IMR-90 (cell line): Measurements from ENCODE around the gene EMC1. TPM values are rescaled to one million over a fixed set of nuclear protein-coding genes. Genes with fewer than 3 reads are reported as not detected.
"Not testable (repeated sequence)": the region's sequence is repeated elsewhere in the genome, so short reads cannot be mapped to it uniquely, and the experiment has no call there.

ENCODE experiments used
- ATAC-seq: fragments of 200-7000 bp; cut with Tn5 transposase; 2 replicates; pipeline ENCODE4 v1.9.1; 2020; ENCODE audit warnings: low read depth, mild to moderate bottlenecking, moderate library complexity
- BruUV-seq: library from RNA; stranded (reverse); fragments of 400-500 nt; replicated peaks from 2 replicates; lab custom pipeline; 2021; lab: Mats Ljungman, UMichigan
- CTCF ChIA-PET: fragments of 300-600 bp; formaldehyde crosslinking; extraction: SDS; loops from one replicate; lab custom pipeline; 2021; ENCODE audit warnings: antibody characterized with exemption; lab: Yijun Ruan, JAX
- POLR2A ChIA-PET: fragments of 300-600 bp; sonication (Branson Sonifier 250); formaldehyde crosslinking; loops from one replicate; lab custom pipeline; 2022; ENCODE audit warnings: antibody characterized with exemption; ENCODE audit not compliant: unreplicated experiment; lab: Charles Lee
- DNase-seq: peaks from one replicate; pipeline ENCODE4 v3.0.0; 2013
- H2AFZ ChIP-seq: replicated peaks from 2 replicates; pipeline ENCODE3; 2013; ENCODE audit warnings: low read length, mild to moderate bottlenecking; ENCODE audit not compliant: poor library complexity
- H2AK5ac ChIP-seq: 2 replicates; pipeline ENCODE4 v1.6.1; 2013; ENCODE audit warnings: low read depth, low read length, inconsistent platforms
- H2AK9ac ChIP-seq: replicated peaks from 2 replicates; pipeline ENCODE3; 2013; ENCODE audit warnings: mild to moderate bottlenecking, low read depth, low read length, moderate library complexity; ENCODE audit not compliant: poor library complexity
- H2BK120ac ChIP-seq: 2 replicates; pipeline ENCODE4 v1.6.1; 2013; ENCODE audit warnings: low read depth, low read length, inconsistent platforms
- H2BK15ac ChIP-seq: 3 replicates; pipeline ENCODE4 v1.6.1; 2013; ENCODE audit warnings: low read depth, low read length, inconsistent platforms
- H2BK20ac ChIP-seq: 2 replicates; pipeline ENCODE4 v1.6.1; 2013; ENCODE audit warnings: low read depth, mild to moderate bottlenecking, inconsistent platforms, low read length, moderate library complexity
- H2BK5ac ChIP-seq: 2 replicates; pipeline ENCODE4 v1.6.1; 2013; ENCODE audit warnings: mild to moderate bottlenecking, low read depth, low read length, inconsistent platforms; ENCODE audit not compliant: poor library complexity, severe bottlenecking
- H3K14ac ChIP-seq: replicated peaks from 2 replicates; pipeline ENCODE4 v1.6.1; 2013; ENCODE audit warnings: low read depth, low read length, inconsistent platforms
- H3K18ac ChIP-seq: 2 replicates; pipeline ENCODE4 v1.6.1; 2013; ENCODE audit warnings: low read depth, low read length, control low read depth
- H3K23ac ChIP-seq: 2 replicates; pipeline ENCODE4 v1.6.1; 2013; ENCODE audit warnings: low read depth, low read length, inconsistent platforms
- H3K27ac ChIP-seq: 2 replicates; pipeline ENCODE4 v1.5.1; 2013; ENCODE audit warnings: mild to moderate bottlenecking, control low read depth, low read length; ENCODE audit not compliant: insufficient read depth
- H3K27me3 ChIP-seq: 2 replicates; pipeline ENCODE4 v1.6.1; 2013; ENCODE audit warnings: low read length; ENCODE audit not compliant: control insufficient read depth, insufficient read depth
- H3K36me3 ChIP-seq: 2 replicates; pipeline ENCODE4 v1.6.1; 2013; ENCODE audit warnings: low read length, mixed read lengths; ENCODE audit not compliant: control insufficient read depth, insufficient read depth
- H3K4ac ChIP-seq: 2 replicates; pipeline ENCODE4 v1.6.1; 2013; ENCODE audit warnings: low read depth, low read length, inconsistent platforms
- H3K4me1 ChIP-seq: 2 replicates; pipeline ENCODE4 v1.6.1; 2013; ENCODE audit warnings: low read length, mixed read lengths; ENCODE audit not compliant: control insufficient read depth, insufficient read depth
- H3K4me2 ChIP-seq: 2 replicates; pipeline ENCODE4 v1.6.1; 2013; ENCODE audit warnings: low read depth, mild to moderate bottlenecking, control low read depth, low read length, moderate library complexity
- H3K4me3 ChIP-seq: 2 replicates; pipeline ENCODE4 v1.5.1; 2013; ENCODE audit warnings: low read depth, mild to moderate bottlenecking, control low read depth, low read length, moderate library complexity; ENCODE audit not compliant: insufficient read depth
- H3K56ac ChIP-seq: 2 replicates; pipeline ENCODE4 v1.6.1; 2013; ENCODE audit warnings: low read length, inconsistent platforms; ENCODE audit not compliant: insufficient read depth; ENCODE audit errors: extremely low read depth
- H3K79me1 ChIP-seq, 2 experiments: 2 replicates each; pipeline ENCODE4 v1.6.1; 2013; ENCODE audit warnings: low read length in 2 of 2, inconsistent platforms in 1 of 2, low read depth in 1 of 2
- H3K9ac ChIP-seq: 2 replicates; pipeline ENCODE4 v1.6.1; 2013; ENCODE audit warnings: low read depth, low read length, control low read depth
- H3K9me1 ChIP-seq: 2 replicates; pipeline ENCODE4 v1.6.1; 2013; ENCODE audit warnings: low read length, inconsistent platforms; ENCODE audit not compliant: insufficient read depth
- H3K9me3 ChIP-seq: 2 replicates; pipeline ENCODE4 v1.6.1; 2013; ENCODE audit warnings: low read length; ENCODE audit not compliant: control insufficient read depth, insufficient read depth
- H4K20me1 ChIP-seq: 2 replicates; pipeline ENCODE4 v1.6.1; 2013; ENCODE audit warnings: low read length, inconsistent platforms; ENCODE audit not compliant: insufficient read depth
- H4K5ac ChIP-seq: 2 replicates; pipeline ENCODE4 v1.6.1; 2013; ENCODE audit warnings: mild to moderate bottlenecking, low read depth, low read length, control low read depth
- H4K8ac ChIP-seq, 2 experiments: 2 replicates each; pipeline ENCODE4 v1.6.1; 2013; ENCODE audit warnings: low read depth in 2 of 2, low read length in 2 of 2, control low read depth in 1 of 2, inconsistent platforms in 1 of 2
- H4K91ac ChIP-seq: 2 replicates; pipeline ENCODE4 v1.6.1; 2013; ENCODE audit warnings: low read depth, low read length, inconsistent platforms; ENCODE audit not compliant: insufficient read depth
- WGBS, 2 experiments: methylation state at CpG; one replicate each; pipeline versions ENCODE4 v1.1.5 to v1.1.7; 2013; ENCODE audit warnings: missing lambda C conversion rate in 2 of 2; ENCODE audit not compliant: insufficient read length in 1 of 2; ENCODE audit errors: extremely low coverage in 2 of 2; 5-methylcytosine and 5-hydroxymethylcytosine counted together
- dilution Hi-C: fragments of 300-500 bp; cut with HindIII; formaldehyde crosslinking; loops from one replicate; pipeline ENCODE4 v1.14.3; 2018; ENCODE audit warnings: low sequenced_read_pairs; ENCODE audit not compliant: unreplicated experiment
- in situ Hi-C: fragments of 300-500 bp; cut with MboI; formaldehyde crosslinking; loops from 3 replicates; pipeline ENCODE4 v1.14.3; 2019; ENCODE audit warnings: low sequenced_read_pairs, inconsistent platforms, mixed read lengths
- intact Hi-C: fragments of 100-400 bp; cut with micrococcal nuclease; formaldehyde crosslinking; loops from 2 replicates; pipeline ENCODE4 v1.10.0; 2022
- polyA plus RNA-seq, 3 experiments: library from polyadenylated mRNA; depleted of rRNA; stranded (reverse); fragments of >200 nt; gene quantifications; 2 replicates each; pipeline ENCODE4 v1.2.3, GENCODE V29; 2012; ENCODE audit warnings: low replicate concordance in 1 of 3
- total RNA-seq: library from RNA; depleted of rRNA; stranded (reverse); fragments of >200 nt; gene quantifications from 2 replicates; pipeline ENCODE4 v1.2.3, GENCODE V29; 2012

The EMC1 gene
- total and polyA plus RNA-seq, 2 of the 4 experiments (the other 2 are of a cell fraction): 65.4 to 114 TPM

DNA sequence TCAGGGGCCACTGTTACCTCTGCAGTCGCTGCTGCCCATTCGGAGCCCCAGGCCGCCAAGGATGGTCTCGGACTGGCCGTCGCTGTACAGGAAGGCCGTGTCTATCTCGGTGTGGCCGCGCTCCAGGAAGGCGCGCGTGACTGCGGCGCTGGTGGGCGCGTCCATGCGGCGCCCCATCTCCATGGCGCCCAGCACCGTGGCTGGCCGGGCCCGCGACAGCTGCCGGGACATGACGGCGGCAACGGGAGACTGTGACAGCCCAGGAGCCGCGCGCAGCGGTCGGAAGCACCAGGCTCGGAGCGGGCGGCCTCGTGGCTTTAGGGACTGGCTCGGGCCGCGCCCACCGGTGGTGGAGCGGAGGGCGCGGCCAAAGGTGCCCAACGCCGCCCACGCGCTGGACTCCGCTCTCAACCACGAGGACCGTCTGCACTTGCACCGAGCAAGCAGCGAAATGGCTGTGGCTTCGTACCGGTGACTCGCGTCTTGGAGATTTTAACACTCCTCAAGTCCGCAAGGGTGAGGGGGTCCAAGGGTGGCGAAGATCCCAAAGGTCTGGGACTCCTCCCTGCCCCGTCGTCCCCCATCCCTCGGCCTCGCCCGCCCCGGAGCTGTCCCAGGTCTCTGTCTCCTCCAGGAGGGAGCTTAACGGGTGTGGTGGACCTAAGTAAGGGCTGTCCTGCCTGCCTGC, 22.7 kb upstream of the EMC1 start:
- POLR2A ChIA-PET, H2AK9ac ChIP-seq, H3K9me1 ChIP-seq, H2BK120ac ChIP-seq, H2AK5ac ChIP-seq, CTCF ChIA-PET, H3K4me1 ChIP-seq, H2BK20ac ChIP-seq, H2AFZ ChIP-seq, H3K9me3 ChIP-seq, in situ Hi-C loops, H3K9ac ChIP-seq, H3K14ac ChIP-seq, H3K4ac ChIP-seq, dilution Hi-C loops, H2BK15ac ChIP-seq, H3K27ac ChIP-seq, H3K27me3 ChIP-seq, intact Hi-C loops, H3K36me3 ChIP-seq, BruUV-seq, H3K4me3 ChIP-seq, H3K4me2 ChIP-seq, H4K20me1 ChIP-seq, H2BK5ac ChIP-seq, H3K18ac ChIP-seq, H3K56ac ChIP-seq, H4K91ac ChIP-seq, H3K79me1 ChIP-seq, H3K23ac ChIP-seq, DNase-seq, H4K5ac ChIP-seq, H4K8ac ChIP-seq: not testable (repeated sequence)
- WGBS, 2 experiments: 29% methylated on average over 14 of the region's 66 CpGs; no CpG with 5 or more reads in 1 of the 2 experiments
- peak; percentile 37 for ATAC-seq
